Erythroblast (primary cell): ENCODE data around the gene L3MBTL4.

Experiments
- DNase-seq, 2 experiments: peaks; one replicate each; lab custom pipeline; 2025; lab: John Stamatoyannopoulos, UW
- GATA1 ChIP-seq: IDR thresholded peaks from 2 replicates; pipeline ENCODE4 v1.6.1; 2011; ENCODE audit warnings: low read depth, mild to moderate bottlenecking, control low read depth, low read length, moderate library complexity
- POLR2A ChIP-seq: IDR thresholded peaks from 2 replicates; pipeline ENCODE4 v1.6.1; 2011; ENCODE audit warnings: mild to moderate bottlenecking, low read length

The L3MBTL4 gene

GRCh38 chr18:6327485-6327884, 87.2 kb downstream of the L3MBTL4 start:
- DNase-seq, result no peak
- TF ChIP-seq GATA1 (no peak), POLR2A (no peak)

GRCh38 chr18:6326566-6326965, 88.1 kb downstream of the L3MBTL4 start:
- TF ChIP-seq POLR2A, result no peak
- TF ChIP-seq GATA1, result no peak
- DNase-seq, result no peak

- no peak for DNase-seq
- no peak for TF ChIP-seq POLR2A
- TF ChIP-seq GATA1, result no peak
These were observed 91.3 kb downstream of the L3MBTL4 start for GRCh38 chr18:6323319-6323889.

- DNase-seq, result no peak
- TF ChIP-seq POLR2A (no peak), GATA1 (no peak)
These were observed 99.0 kb downstream of the L3MBTL4 start for GRCh38 chr18:6315517-6316331.

GRCh38 chr18:6313415-6313814, 101.3 kb downstream of the L3MBTL4 start:
- DNase-seq, result no peak
- TF ChIP-seq GATA1 (no peak), POLR2A (no peak)

GRCh38 chr18:6311456-6312215, 103.1 kb downstream of the L3MBTL4 start:
- no peak for DNase-seq
- no peak for TF ChIP-seq POLR2A
- TF ChIP-seq GATA1, result no peak

- DNase-seq, result no peak
- TF ChIP-seq POLR2A (no peak), GATA1 (no peak)
These were observed 104.0 kb downstream of the L3MBTL4 start for GRCh38 chr18:6310714-6311113.

GRCh38 chr18:6297875-6298274, 116.8 kb downstream of the L3MBTL4 start:
- TF ChIP-seq GATA1 (no peak), POLR2A (no peak)
- no peak for DNase-seq

GRCh38 chr18:6294148-6294784, 120.4 kb downstream of the L3MBTL4 start:
- TF ChIP-seq POLR2A (no peak), GATA1 (no peak)
- DNase-seq, result no peak

GRCh38 chr18:6289843-6290242, 124.9 kb downstream of the L3MBTL4 start:
- no peak for DNase-seq
- no peak for TF ChIP-seq POLR2A
- TF ChIP-seq GATA1, result no peak

- no peak for DNase-seq
- TF ChIP-seq POLR2A (no peak), GATA1 (no peak)
These were observed 128.1 kb downstream of the L3MBTL4 start for GRCh38 chr18:6286585-6286984.

GRCh38 chr18:6284761-6285160, 129.9 kb downstream of the L3MBTL4 start:
- no peak for DNase-seq
- TF ChIP-seq GATA1, result no peak
- no peak for TF ChIP-seq POLR2A

GRCh38 chr18:6284300-6284699, 130.4 kb downstream of the L3MBTL4 start:
- TF ChIP-seq POLR2A (no peak), GATA1 (no peak)
- no peak for DNase-seq
